Measurements from ENCODE around the gene TLL1.

TLL1 gene

GRCh38 chr4:165922747-165923146 is 49.7 kb downstream of the TLL1 start:
- H3K9me3 ChIP-seq (ENCODE audit: insufficient read depth, low read length, severe bottlenecking) = no peaks in the 10 kb centered on the region
- H3K4me2 ChIP-seq (ENCODE audit: insufficient read depth, low read length) = no peak overlapping the region
- TF ChIP-seq CTCF (IDR thresholded peaks at IDR 0.05; ENCODE audit: borderline replicate concordance, extremely low read depth, low read length, poor library complexity, severe bottlenecking) (no peak), EZH2 (IDR thresholded peaks at IDR 0.05; ENCODE audit: borderline replicate concordance, low read depth, low read length, severe bottlenecking) (no peak)
- ATAC-seq (ENCODE audit: insufficient read depth, low read depth) (no peak), DNase-seq (no peak)
- no peak overlapping the region for H2AFZ ChIP-seq (ENCODE audit: low read depth, low read length)
- H4K20me1 ChIP-seq (ENCODE audit: insufficient read depth, low read length) = no peaks in the 10 kb centered on the region
- H3K27ac ChIP-seq (ENCODE audit: low read length) = no peak overlapping the region
- H3K27me3 ChIP-seq (ENCODE audit: insufficient read depth, low read length, poor library complexity) = no peaks in the 10 kb centered on the region
- H3K4me1 ChIP-seq (ENCODE audit: insufficient read depth, low read length) = no peaks in the 10 kb centered on the region
- H3K36me3 ChIP-seq (ENCODE audit: insufficient read depth, low read length) = no peaks in the 10 kb centered on the region
- no peaks in the 10 kb centered on the region for H3K79me2 ChIP-seq (ENCODE audit: insufficient read depth, low read length)
- H3K4me3 ChIP-seq (ENCODE audit: low read depth in 1 of 2, low read length in 2 of 2) = no peak overlapping the region
- H3K9ac ChIP-seq (ENCODE audit: low read depth, low read length) = no peak overlapping the region

GRCh38 chr4:165926307-165926706 is 53.3 kb downstream of the TLL1 start:
- H3K4me1 ChIP-seq (ENCODE audit: insufficient read depth, low read length) = no peaks in the 10 kb centered on the region
- DNase-seq (no peak), ATAC-seq (ENCODE audit: insufficient read depth, low read depth) (no peak)
- H3K27ac ChIP-seq (ENCODE audit: low read length) = no peak overlapping the region
- no peak overlapping the region for H2AFZ ChIP-seq (ENCODE audit: low read depth, low read length)
- no peak overlapping the region for H3K9ac ChIP-seq (ENCODE audit: low read depth, low read length)
- no peaks in the 10 kb centered on the region for H3K9me3 ChIP-seq (ENCODE audit: insufficient read depth, low read length, severe bottlenecking)
- H3K79me2 ChIP-seq (ENCODE audit: insufficient read depth, low read length) = no peaks in the 10 kb centered on the region
- H3K27me3 ChIP-seq (ENCODE audit: insufficient read depth, low read length, poor library complexity) = no peaks in the 10 kb centered on the region
- no peaks in the 10 kb centered on the region for H3K36me3 ChIP-seq (ENCODE audit: insufficient read depth, low read length)
- TF ChIP-seq CTCF (IDR thresholded peaks at IDR 0.05; ENCODE audit: borderline replicate concordance, extremely low read depth, low read length, poor library complexity, severe bottlenecking) (no peak), EZH2 (IDR thresholded peaks at IDR 0.05; ENCODE audit: borderline replicate concordance, low read depth, low read length, severe bottlenecking) (no peak)
- H3K4me2 ChIP-seq (ENCODE audit: insufficient read depth, low read length) = no peak overlapping the region
- no peak overlapping the region for H3K4me3 ChIP-seq (ENCODE audit: low read depth in 1 of 2, low read length in 2 of 2)
- H4K20me1 ChIP-seq (ENCODE audit: insufficient read depth, low read length) = no peaks in the 10 kb centered on the region

GRCh38 chr4:165927366-165927765 is 54.3 kb downstream of the TLL1 start:
- no peaks in the 10 kb centered on the region for H3K27me3 ChIP-seq (ENCODE audit: insufficient read depth, low read length, poor library complexity)
- H3K79me2 ChIP-seq (ENCODE audit: insufficient read depth, low read length) = no peaks in the 10 kb centered on the region
- H3K27ac ChIP-seq (ENCODE audit: low read length) = no peak overlapping the region
- H3K4me1 ChIP-seq (ENCODE audit: insufficient read depth, low read length) = no peaks in the 10 kb centered on the region
- no peak overlapping the region for H2AFZ ChIP-seq (ENCODE audit: low read depth, low read length)
- no peak overlapping the region for H3K4me3 ChIP-seq (ENCODE audit: low read depth in 1 of 2, low read length in 2 of 2)
- no peaks in the 10 kb centered on the region for H3K36me3 ChIP-seq (ENCODE audit: insufficient read depth, low read length)
- no peaks in the 10 kb centered on the region for H3K9me3 ChIP-seq (ENCODE audit: insufficient read depth, low read length, severe bottlenecking)
- no peaks in the 10 kb centered on the region for H4K20me1 ChIP-seq (ENCODE audit: insufficient read depth, low read length)
- TF ChIP-seq EZH2 (IDR thresholded peaks at IDR 0.05; ENCODE audit: borderline replicate concordance, low read depth, low read length, severe bottlenecking) (no peak), CTCF (IDR thresholded peaks at IDR 0.05; ENCODE audit: borderline replicate concordance, extremely low read depth, low read length, poor library complexity, severe bottlenecking) (no peak)
- H3K4me2 ChIP-seq (ENCODE audit: insufficient read depth, low read length) = no peak overlapping the region
- ATAC-seq (ENCODE audit: insufficient read depth, low read depth) (no peak), DNase-seq (no peak)
- no peak overlapping the region for H3K9ac ChIP-seq (ENCODE audit: low read depth, low read length)

GRCh38 chr4:165927815-165928214 is 54.8 kb downstream of the TLL1 start:
- Histone ChIP-seq H3K9ac (ENCODE audit: low read depth, low read length) (no peak overlapping the region), H3K4me3 (ENCODE audit: low read depth in 1 of 2, low read length in 2 of 2) (no peak overlapping the region), H3K4me2 (ENCODE audit: insufficient read depth, low read length) (no peak overlapping the region), H3K27me3 (ENCODE audit: insufficient read depth, low read length, poor library complexity) (no peaks in the 10 kb centered on the region), H3K79me2 (ENCODE audit: insufficient read depth, low read length) (no peaks in the 10 kb centered on the region), H3K9me3 (ENCODE audit: insufficient read depth, low read length, severe bottlenecking) (no peaks in the 10 kb centered on the region), H3K36me3 (ENCODE audit: insufficient read depth, low read length) (no peaks in the 10 kb centered on the region), H2AFZ (ENCODE audit: low read depth, low read length) (no peak overlapping the region), H3K4me1 (ENCODE audit: insufficient read depth, low read length) (no peaks in the 10 kb centered on the region), H4K20me1 (ENCODE audit: insufficient read depth, low read length) (no peaks in the 10 kb centered on the region), H3K27ac (ENCODE audit: low read length) (no peak overlapping the region)
- DNase-seq = no peak
- TF ChIP-seq CTCF (IDR thresholded peaks at IDR 0.05; ENCODE audit: borderline replicate concordance, extremely low read depth, low read length, poor library complexity, severe bottlenecking) = no peak
- no peak for TF ChIP-seq EZH2 (IDR thresholded peaks at IDR 0.05; ENCODE audit: borderline replicate concordance, low read depth, low read length, severe bottlenecking)
- ATAC-seq (ENCODE audit: insufficient read depth, low read depth) = no peak
